Smooth muscle cell (in vitro differentiated cells): ENCODE measurements around the gene CNTNAP2. TPM values are rescaled to one million over a fixed set of nuclear protein-coding genes. Genes with fewer than 3 reads are reported as not detected.

Experiments used
- DNase-seq: peaks from one replicate; lab custom pipeline; 2025; ENCODE audit not compliant: unreplicated experiment; lab: John Stamatoyannopoulos, UW
- H2AFZ ChIP-seq: fragments of 200-600 bp; sonication (generic); 2 replicates; pipeline ENCODE4 v1.6.0; 2016; ENCODE audit warnings: antibody characterized with exemption, low read depth, mild to moderate bottlenecking
- H3F3A ChIP-seq: fragments of 200-600 bp; sonication (generic); 2 replicates; pipeline ENCODE4 v1.6.0; 2017; ENCODE audit warnings: antibody characterized with exemption, low read depth
- H3K27ac ChIP-seq: fragments of 200-600 bp; sonication (generic); 2 replicates; pipeline ENCODE4 v1.5.1; 2016; ENCODE audit warnings: low read depth, mild to moderate bottlenecking
- H3K27me3 ChIP-seq: fragments of 200-600 bp; sonication (generic); 2 replicates; pipeline ENCODE4 v1.6.1; 2016; ENCODE audit warnings: low read depth, mild to moderate bottlenecking
- H3K36me3 ChIP-seq: fragments of 200-600 bp; sonication (generic); 2 replicates; pipeline ENCODE4 v1.5.1; 2016; ENCODE audit warnings: low read depth
- H3K4me1 ChIP-seq: fragments of 200-600 bp; sonication (generic); 2 replicates; pipeline ENCODE4 v1.5.1; 2016; ENCODE audit warnings: low read depth
- H3K4me2 ChIP-seq: fragments of 200-600 bp; sonication (generic); 2 replicates; pipeline ENCODE4 v1.6.0; 2016; ENCODE audit warnings: mild to moderate bottlenecking
- H3K4me3 ChIP-seq: fragments of 200-600 bp; sonication (generic); 2 replicates; pipeline ENCODE4 v1.5.1; 2016; ENCODE audit warnings: mild to moderate bottlenecking
- H3K79me2 ChIP-seq: fragments of 200-600 bp; sonication (generic); 2 replicates; pipeline ENCODE4 v1.6.0; 2016; ENCODE audit warnings: low read depth, mild to moderate bottlenecking
- H3K9ac ChIP-seq: fragments of 200-600 bp; sonication (generic); 2 replicates; pipeline ENCODE4 v1.6.0; 2016; ENCODE audit warnings: low read depth
- H3K9me3 ChIP-seq: fragments of 200-600 bp; sonication (generic); replicated peaks from 2 replicates; pipeline ENCODE4 v1.5.1; 2016; ENCODE audit warnings: low read depth
- H4K20me1 ChIP-seq: fragments of 200-600 bp; sonication (generic); 2 replicates; pipeline ENCODE4 v1.6.0; 2016; ENCODE audit warnings: low read depth
- CTCF ChIP-seq: fragments of 200-600 bp; sonication (generic); IDR thresholded peaks from 2 replicates; pipeline ENCODE4 v1.5.1; 2017; ENCODE audit warnings: borderline replicate concordance, mild to moderate bottlenecking, antibody characterized with exemption; ENCODE audit not compliant: insufficient read depth, poor library complexity, severe bottlenecking
- WGBS: methylation state at CpG from one replicate; pipeline ENCODE4 v1.1.7; 2016; ENCODE audit warnings: low lambda C conversion rate; 5-methylcytosine and 5-hydroxymethylcytosine counted together
- polyA plus RNA-seq: library from polyadenylated mRNA; unstranded; fragments of >200 nt; fragmentation: Nextera tagmentation; extraction: Ambion mirVana; gene quantifications from 2 replicates; pipeline ENCODE4 v1.2.1, GENCODE V29; 2016
- total RNA-seq: library from RNA; depleted of rRNA; stranded (reverse); fragments of >200 nt; gene quantifications from 2 replicates; pipeline ENCODE4 v1.2.3, GENCODE V29; 2014

Gene CNTNAP2
- total and polyA plus RNA-seq, 2 experiments from 2014 or later: 1.7 to 9.0 TPM

GRCh38 chr7:148218603-148219002 lies 2102.0 kb downstream of the CNTNAP2 start:
- no peaks in the 10 kb centered on the region for H3K4me1 ChIP-seq
- 91% methylated on average over 4 of the region's 4 CpGs for WGBS
- TF ChIP-seq CTCF: no peak

GRCh38 chr7:148222721-148223120 lies 2106.1 kb downstream of the CNTNAP2 start:
- Histone ChIP-seq H3K79me2 (no peaks in the 10 kb centered on the region), H3F3A (no peaks in the 10 kb centered on the region), H3K36me3 (no peaks in the 10 kb centered on the region), H3K4me3 (no peak overlapping the region), H3K9me3 (no peaks in the 10 kb centered on the region), H2AFZ (no peak overlapping the region), H4K20me1 (no peaks in the 10 kb centered on the region), H3K9ac (no peak overlapping the region), H3K27me3 (no peaks in the 10 kb centered on the region), H3K4me1 (no peaks in the 10 kb centered on the region), H3K27ac (no peak overlapping the region), H3K4me2 (no peak overlapping the region)
- 70% methylated on average over 5 of the region's 5 CpGs for WGBS
- DNase-seq: no peak
- no peak for TF ChIP-seq CTCF

More at GRCh38 chr7:148218603-148219002, 2102.0 kb downstream of the CNTNAP2 start:
- Histone ChIP-seq H3F3A (no peaks in the 10 kb centered on the region), H3K79me2 (no peaks in the 10 kb centered on the region), H3K4me3 (no peak overlapping the region), H3K27ac (no peak overlapping the region), H3K4me2 (no peak overlapping the region), H3K9me3 (no peaks in the 10 kb centered on the region), H2AFZ (no peak overlapping the region), H3K36me3 (no peaks in the 10 kb centered on the region), H3K27me3 (no peaks in the 10 kb centered on the region), H3K9ac (no peak overlapping the region), H4K20me1 (no peaks in the 10 kb centered on the region)
- no peak for DNase-seq

GRCh38 chr7:148223160-148223559 lies 2106.6 kb downstream of the CNTNAP2 start:
- Histone ChIP-seq H3K9me3 (no peaks in the 10 kb centered on the region), H3K4me3 (no peak overlapping the region), H3K9ac (no peak overlapping the region), H3K79me2 (no peaks in the 10 kb centered on the region), H3K4me1 (no peaks in the 10 kb centered on the region), H2AFZ (no peak overlapping the region), H3K4me2 (no peak overlapping the region), H3K36me3 (no peaks in the 10 kb centered on the region), H3K27ac (no peak overlapping the region), H3F3A (no peaks in the 10 kb centered on the region), H4K20me1 (no peaks in the 10 kb centered on the region), H3K27me3 (no peaks in the 10 kb centered on the region)
- DNase-seq: no peak
- 79% methylated on average over 1 of the region's 1 CpG for WGBS
- no peak for TF ChIP-seq CTCF

- no peak for DNase-seq
- 96% methylated on average over 3 of the region's 3 CpGs for WGBS
- Histone ChIP-seq H3K36me3 (no peaks in the 10 kb centered on the region), H3K4me2 (no peak overlapping the region), H2AFZ (no peak overlapping the region), H3K9ac (no peak overlapping the region), H3K9me3 (no peaks in the 10 kb centered on the region), H3F3A (no peaks in the 10 kb centered on the region), H3K4me1 (no peaks in the 10 kb centered on the region), H3K79me2 (no peaks in the 10 kb centered on the region), H3K4me3 (no peak overlapping the region), H3K27me3 (no peaks in the 10 kb centered on the region), H4K20me1 (no peaks in the 10 kb centered on the region), H3K27ac (no peak overlapping the region)
- no peak for TF ChIP-seq CTCF
Measured at GRCh38 chr7:148223738-148224137, 2107.1 kb downstream of the CNTNAP2 start.
